ENCODE measurements around the gene DHTKD1.

DNA sequence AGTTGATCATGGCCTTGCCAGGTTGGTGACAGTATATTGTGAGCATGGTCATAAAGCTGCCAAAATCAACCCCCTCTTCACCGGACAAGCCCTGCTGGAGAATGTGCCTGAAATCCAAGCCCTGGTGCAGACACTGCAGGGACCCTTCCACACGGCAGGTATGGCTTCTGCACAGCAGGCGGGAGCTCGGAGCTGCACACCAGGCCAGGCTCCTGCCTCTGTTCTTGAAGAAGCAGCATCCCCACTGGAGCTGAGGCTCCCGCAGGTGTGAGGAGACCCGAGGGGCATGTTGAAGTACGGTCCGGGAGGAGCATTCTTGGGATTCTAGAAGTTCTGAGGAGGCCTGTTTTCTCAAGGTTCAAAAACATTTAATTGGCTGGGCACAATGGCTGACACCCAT, 12.7 kb downstream of the DHTKD1 start:
- TF ChIP-seq CTCF (IDR thresholded peaks at IDR 0.05; ENCODE audit: low read length) (no peak), EZH2 (IDR thresholded peaks at IDR 0.05; ENCODE audit: borderline replicate concordance, low read length) (no peak)

Measured in OCI-LY1 (cell line).